Measurements from ENCODE around the gene RAG2.
"Not testable (repeated sequence)": the region's sequence is repeated elsewhere in the genome, so short reads cannot be mapped to it uniquely, and the experiment has no call there.

The RAG2 gene

DNA sequence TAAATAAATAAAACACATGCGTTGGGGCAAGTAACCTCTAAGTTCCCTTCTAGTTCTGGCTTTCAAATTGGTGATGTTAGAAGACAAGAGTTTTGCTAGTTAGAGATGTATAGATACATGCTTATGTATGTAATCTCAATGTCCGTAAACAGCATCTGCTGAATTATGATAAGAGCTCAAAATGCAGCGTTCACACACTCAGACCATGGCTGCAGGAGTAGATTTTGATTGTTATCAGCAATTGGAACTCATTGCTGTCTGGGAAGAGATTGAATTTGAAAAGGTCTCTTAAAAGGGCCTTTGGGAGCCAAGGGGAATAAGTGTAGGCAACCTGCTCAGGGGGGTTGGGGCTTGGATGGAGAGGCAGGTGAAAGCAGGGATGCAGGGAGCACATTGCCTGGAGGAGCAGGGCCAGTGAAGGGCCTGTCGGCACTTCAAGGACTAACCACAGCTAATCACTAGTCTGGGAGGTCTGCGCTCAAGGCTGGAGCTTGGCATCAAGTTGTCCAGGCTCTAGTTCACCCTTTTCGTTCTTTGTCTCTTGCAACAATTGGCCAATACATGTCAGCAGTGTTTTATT, 32.9 kb downstream of the RAG2 start:
- DNase-seq = no peak
- in situ Hi-C loops (cut with HindIII; ENCODE audit: low pct_ligation_motif_present, low pct_unique_long_range_greater_than_20kb, low sequenced_read_pairs) = no loop called here

DNA sequence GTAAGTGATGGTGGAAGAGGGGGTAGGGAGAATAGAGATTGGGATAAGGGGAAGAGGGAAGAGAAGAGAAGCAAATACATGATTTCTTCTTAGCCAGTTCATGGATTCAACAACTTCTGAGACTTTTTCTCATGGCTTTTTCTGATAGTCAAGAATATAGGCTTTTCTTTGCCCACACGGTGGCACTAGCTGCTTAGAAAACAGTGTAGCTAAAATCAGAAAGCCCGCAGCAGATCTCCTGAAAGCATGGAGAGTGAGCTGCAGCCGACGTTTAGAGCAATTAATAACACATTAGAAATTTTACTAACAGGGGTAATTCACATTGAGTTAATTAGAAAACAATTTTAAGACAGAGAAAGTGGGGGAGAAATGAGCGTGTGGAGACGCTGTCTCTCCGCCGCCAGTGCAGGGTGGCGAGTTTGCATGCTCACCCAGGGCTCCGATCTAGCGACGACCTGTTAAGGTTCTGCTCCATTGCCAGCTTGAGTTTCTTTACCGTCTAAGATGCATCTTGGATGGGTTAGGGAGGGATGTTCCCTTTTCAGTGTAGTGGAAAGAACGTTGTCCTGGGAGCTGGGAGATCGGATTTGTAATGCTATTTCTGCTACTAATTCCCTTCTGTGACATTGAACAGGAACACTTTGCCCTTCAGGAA, 33.5 kb downstream of the RAG2 start:
- in situ Hi-C loops (cut with HindIII; ENCODE audit: low pct_ligation_motif_present, low pct_unique_long_range_greater_than_20kb, low sequenced_read_pairs) = no loop called here
- peak; percentile 54 for DNase-seq

DNA sequence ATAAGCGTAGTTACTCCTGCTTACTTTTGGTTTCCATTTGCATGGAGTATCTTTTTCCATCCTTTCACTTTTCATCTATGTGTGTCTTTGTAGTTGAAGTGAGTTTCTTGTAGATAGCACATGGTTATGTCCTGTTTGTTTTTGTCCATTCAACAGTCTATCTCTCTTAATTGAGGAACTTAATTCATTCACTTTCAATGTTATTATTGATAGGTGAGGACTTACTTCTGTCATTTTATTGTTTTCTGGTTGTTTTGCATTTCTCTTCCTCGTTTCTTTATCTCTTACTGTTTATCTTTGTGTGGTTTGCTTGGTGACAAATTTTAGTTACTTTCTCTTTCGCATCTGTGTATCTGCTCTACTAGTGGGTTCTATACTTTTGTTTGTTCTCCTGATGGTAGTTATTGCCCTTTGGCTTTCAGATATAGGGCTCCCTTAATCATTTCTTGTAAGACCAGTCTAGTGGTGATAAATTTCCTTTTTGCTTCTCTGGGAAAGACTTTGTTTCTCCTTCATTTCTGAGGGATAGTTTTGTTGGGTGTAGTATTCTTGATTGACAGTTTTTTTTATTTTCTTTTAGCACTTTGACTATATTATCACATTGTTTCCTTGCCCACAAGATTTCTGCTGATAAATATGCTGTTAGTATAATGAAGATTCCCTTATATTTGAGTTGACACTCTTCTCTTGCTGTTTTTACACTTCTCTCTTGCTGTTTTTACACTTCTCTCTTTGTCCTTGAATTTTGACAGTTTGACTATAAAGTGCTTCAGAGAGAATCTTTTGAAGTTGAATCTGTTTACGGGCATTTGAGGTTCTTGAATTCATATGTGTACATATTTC, 39.2 kb downstream of the RAG2 start:
- DNase-seq = no peak
- in situ Hi-C loops (cut with HindIII; ENCODE audit: low pct_ligation_motif_present, low pct_unique_long_range_greater_than_20kb, low sequenced_read_pairs) = no loop called here

DNA sequence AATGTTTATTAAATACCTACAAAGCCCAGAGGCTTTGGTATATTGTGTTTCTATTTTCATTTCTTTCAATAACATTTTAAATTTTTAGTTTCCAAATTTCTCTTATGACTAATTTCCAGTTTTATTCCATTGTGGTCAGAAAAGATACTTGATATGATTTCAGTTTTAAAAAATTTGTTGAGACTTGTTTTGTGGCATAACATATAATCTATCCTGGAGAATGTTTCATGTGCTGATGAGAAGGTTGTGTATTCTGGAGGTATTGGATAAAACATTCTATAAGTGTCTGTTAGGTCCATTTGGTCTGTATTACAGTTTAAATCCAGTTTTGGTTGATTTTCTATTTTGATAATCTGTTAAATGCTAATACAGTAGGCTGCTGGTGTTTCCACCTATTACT, 40.0 kb downstream of the RAG2 start:
- in situ Hi-C loops (cut with HindIII; ENCODE audit: low pct_ligation_motif_present, low pct_unique_long_range_greater_than_20kb, low sequenced_read_pairs) = no loop called here
- no peak for DNase-seq

DNA sequence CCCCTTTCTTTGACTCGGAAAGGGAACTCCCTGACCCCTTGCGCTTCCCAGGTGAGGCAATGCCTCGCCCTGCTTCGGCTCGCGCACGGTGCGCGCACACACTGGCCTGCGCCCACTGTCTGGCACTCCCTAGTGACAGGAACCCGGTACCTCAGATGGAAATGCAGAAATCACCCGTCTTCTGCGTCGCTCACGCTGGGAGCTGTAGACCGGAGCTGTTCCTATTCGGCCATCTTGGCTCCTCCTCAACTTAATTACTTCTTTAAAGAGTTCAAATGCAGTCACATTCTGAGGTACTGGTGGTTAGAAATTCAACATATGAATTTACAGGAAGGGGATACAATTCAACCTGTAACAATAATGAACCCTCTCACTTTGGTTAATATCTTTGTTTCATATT, 40.6 kb downstream of the RAG2 start:
- DNase-seq; in situ Hi-C loops (cut with HindIII; ENCODE audit: low pct_ligation_motif_present, low pct_unique_long_range_greater_than_20kb, low sequenced_read_pairs): not testable (repeated sequence)

DNA sequence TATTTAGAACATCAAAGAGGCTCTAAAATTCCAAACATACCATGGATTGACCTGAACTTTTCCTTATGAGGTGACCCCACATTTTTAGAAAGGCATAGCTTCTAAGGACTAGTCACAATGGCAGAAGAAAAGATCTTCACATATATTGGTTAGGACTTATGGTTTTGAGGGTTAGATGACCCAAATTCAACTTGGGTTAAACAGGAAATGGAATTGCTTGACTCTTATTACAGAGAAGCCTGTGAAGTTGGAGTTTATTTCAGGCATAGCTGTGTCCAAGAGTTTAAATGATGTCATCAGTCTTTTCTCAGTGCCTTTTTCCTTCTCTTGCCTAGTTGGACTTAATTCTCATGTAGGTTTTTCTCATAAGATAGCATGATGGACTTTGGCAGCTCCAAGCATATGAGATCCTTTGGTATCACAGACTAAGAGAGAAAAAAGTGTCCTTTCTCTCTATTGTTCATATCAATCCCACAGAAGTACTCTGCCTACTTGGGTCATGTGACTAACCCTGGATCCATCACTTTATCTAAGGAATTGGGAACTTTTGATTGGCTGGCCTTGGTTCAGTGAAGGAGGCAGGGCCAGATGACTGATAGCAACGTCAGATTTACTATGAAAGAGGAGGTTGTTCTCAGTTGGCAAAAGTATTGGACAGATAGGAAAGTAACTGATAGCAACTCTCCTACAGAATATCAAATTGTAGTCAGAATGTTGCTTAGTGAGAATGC, 47.5 kb downstream of the RAG2 start:
- in situ Hi-C loops (cut with HindIII; ENCODE audit: low pct_ligation_motif_present, low pct_unique_long_range_greater_than_20kb, low sequenced_read_pairs) = no loop called here
- DNase-seq = no peak

Measured in ACHN (cell line).